GM13977 (cell line): ENCODE measurements around the gene ABCB4.

ENCODE experiments used
- DNase-seq: peaks from one replicate; pipeline ENCODE4 v3.0.0; 2012; ENCODE audit warnings: low spot score
- in situ Hi-C: fragments of 300-500 bp; cut with MboI; formaldehyde crosslinking; loops from one replicate; pipeline ENCODE4 v1.12.0; 2022; ENCODE audit warnings: low sequenced_read_pairs, low pct_unique_long_range_greater_than_20kb, mixed read lengths, inconsistent platforms; ENCODE audit not compliant: unreplicated experiment
- TF ChIP-seq, protein P1 (sequence below): IDR thresholded peaks from 2 replicates; pipeline ENCODE4 v1.5.1; 2012; ENCODE audit warnings: mild to moderate bottlenecking, control low read depth; ENCODE audit not compliant: insufficient read depth; ENCODE audit errors: extremely low read depth, missing control alignments

Gene ABCB4

DNA sequence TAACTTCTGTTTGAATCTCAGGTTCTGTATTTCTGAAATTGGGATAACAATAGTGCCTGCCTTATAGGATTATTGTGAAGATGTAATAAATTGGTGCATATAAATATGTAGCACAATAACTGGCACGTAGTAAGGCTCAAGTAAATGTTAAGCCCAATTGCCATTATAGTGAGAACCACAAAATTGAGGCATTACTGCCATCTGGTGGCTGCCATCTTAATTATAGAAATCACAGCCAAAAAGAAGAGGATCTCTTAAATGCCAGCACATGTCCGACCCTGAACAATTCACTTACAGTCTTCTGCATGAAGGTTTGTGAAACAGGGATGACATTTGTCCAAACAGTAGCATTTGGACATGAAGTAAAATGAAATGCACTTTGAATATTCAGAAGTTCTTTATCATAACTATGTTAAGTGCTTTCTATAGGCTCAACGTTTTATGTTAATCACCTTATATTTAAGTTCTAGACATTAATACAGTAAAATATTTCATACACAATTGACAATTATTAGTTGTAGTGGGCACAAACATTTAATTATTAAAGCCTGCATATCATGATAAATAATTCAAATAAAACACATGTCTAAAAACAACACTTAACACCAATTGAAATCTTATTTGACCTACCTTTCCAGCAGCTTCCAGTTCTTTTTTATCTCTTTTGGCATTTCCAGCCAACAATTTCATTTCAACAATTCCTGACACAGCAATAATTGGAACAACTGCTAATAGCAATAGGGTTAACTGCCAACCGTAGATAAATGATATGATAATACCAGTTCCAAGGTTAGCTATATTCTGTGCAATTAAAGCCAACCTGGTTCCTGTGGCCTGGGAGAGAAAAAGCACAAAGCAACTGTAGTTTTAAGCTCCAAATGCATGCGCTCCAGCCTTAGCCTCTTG, 58.5 kb downstream of the ABCB4 start:
- DNase-seq, result peak; percentile 31
- in situ Hi-C loops, result loop anchor here (10.0 kb wide), 1 partner anchor 102 kb away; no protein-coding TSS in a partner anchor
- TF ChIP-seq, protein P1, sequence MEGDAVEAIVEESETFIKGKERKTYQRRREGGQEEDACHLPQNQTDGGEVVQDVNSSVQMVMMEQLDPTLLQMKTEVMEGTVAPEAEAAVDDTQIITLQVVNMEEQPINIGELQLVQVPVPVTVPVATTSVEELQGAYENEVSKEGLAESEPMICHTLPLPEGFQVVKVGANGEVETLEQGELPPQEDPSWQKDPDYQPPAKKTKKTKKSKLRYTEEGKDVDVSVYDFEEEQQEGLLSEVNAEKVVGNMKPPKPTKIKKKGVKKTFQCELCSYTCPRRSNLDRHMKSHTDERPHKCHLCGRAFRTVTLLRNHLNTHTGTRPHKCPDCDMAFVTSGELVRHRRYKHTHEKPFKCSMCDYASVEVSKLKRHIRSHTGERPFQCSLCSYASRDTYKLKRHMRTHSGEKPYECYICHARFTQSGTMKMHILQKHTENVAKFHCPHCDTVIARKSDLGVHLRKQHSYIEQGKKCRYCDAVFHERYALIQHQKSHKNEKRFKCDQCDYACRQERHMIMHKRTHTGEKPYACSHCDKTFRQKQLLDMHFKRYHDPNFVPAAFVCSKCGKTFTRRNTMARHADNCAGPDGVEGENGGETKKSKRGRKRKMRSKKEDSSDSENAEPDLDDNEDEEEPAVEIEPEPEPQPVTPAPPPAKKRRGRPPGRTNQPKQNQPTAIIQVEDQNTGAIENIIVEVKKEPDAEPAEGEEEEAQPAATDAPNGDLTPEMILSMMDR, result peak; percentile 73

DNA sequence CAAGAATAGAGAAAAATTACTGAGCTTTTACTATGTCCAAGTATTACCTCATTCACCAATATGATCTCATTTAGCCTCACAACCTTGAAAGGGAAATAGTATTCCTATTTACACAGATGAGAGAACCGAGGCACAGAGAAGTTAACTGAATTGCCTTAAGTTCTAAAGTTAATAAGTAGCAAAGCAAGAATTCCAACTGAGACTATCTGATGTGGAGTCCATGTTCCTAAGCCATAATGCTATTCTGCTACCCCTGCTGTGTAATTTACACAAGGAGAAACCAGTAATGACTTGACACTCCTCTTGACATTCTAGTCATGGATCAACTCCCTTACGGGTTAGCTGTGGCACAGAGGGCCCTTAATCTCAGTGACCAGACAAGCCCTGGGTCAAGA, 60.7 kb downstream of the ABCB4 start:
- no peak for DNase-seq
- TF ChIP-seq, protein P1, result no peak
- in situ Hi-C loops, result loop anchor here (10.0 kb wide), 1 partner anchor 100 kb away; no protein-coding TSS in a partner anchor

DNA sequence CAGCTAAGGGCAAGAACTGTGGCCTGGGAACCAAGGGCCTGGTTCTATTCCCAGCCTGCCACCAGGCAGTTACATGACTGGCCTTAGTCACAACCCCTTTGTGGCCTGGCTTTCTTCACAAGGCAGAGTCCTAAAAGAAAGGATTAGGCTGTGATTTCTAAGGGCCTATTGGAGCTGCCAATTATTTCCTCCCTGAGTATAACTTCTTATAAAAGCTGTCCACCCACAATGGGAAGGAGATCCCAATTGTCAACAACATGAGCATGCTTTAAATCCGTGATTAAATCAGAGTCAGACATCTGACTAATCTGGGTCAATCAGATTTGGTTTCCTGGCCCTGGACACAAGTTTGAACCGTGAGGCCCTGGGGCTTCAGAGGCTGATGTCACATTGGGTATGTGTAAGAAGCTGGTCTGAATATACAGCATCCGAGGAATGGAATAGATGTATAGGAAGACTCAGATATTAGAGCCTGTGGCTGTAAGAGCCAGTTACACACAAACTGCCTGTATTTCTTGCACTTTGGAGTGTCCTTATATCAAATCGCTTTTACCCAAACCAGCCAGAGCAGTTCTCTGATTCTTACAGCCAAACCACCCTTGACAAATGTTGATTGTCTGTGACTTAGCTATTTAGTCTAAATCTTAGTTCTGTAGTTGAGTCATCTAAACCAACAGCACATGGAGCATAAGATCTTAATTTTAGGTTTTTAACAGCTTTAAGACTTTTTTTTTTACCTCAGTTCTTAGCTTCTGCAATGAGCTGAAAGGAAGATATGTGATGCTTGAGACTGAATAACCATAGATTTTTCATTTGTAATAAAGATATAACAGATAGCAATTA, 61.3 kb downstream of the ABCB4 start:
- TF ChIP-seq, protein P1, result no peak
- DNase-seq, result no peak
- in situ Hi-C loops, result loop anchor here (10.0 kb wide), 1 partner anchor 99 kb away; no protein-coding TSS in a partner anchor

DNA sequence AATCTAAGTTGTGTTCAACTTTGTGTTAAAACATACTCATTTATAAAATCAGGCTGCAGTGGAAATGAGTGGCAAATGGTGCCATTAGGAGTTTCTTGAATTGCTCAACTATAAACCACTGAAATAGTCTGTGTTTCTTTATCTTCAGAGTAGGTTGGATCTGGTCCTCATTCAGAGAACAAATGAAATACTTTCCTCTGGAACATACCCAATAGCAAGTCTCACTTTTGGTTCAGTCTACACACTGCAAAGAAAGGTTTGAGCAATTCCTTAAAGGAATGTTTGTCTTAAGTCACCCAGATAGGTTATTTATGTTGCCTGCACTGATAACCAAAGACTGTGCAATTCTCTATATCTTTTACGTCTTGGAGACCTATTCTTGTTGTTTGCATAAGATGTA, 62.5 kb downstream of the ABCB4 start:
- TF ChIP-seq, protein P1, result no peak
- no peak for DNase-seq
- in situ Hi-C loops, result loop anchor here (10.0 kb wide), 1 partner anchor 98 kb away; no protein-coding TSS in a partner anchor

DNA sequence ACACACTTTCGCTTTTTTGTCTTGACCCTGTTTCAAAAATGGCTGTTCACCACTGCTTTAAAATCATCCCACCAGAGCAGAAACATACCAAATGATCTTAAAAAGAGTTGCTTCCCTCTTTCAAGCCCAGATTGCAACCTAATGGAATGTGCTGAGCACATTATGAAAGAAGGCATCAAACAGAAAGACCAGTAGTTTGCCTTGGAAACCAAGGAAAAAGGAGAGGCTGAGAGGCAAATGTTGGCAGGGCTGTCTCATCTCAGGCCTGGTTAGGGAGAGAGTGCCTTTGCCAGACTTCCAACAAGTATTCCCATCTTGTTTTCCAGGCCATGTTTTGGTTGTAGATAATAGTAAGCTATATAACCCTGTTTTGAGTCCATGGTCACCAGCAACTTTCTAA, 64.3 kb downstream of the ABCB4 start:
- TF ChIP-seq, protein P1, result no peak
- DNase-seq, result no peak
- in situ Hi-C loops, result loop anchor here (10.0 kb wide), 1 partner anchor 96 kb away; no protein-coding TSS in a partner anchor

DNA sequence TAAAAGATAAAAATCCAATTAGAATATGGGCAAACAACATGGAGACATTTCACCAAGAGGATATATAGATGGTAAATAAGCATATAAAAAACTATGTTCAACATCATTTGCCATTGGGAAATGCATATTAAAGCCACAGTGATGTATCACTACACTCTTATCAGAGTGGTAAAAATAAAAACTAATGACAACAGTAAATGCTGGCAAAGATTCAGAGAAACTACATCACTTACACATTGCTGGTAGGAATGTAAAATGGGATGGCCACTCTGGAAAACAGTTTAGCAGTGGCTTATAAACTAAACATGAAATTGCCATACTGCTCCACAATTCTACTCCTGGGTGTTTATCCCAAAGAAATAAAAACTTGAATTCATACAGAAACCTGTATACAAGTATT, 70.8 kb downstream of the ABCB4 start:
- TF ChIP-seq, protein P1, result no peak
- in situ Hi-C loops, result no loop called here
- no peak for DNase-seq
